T-helper 9 cell (primary cell): ENCODE data around the gene CYB5RL.
"Not testable (repeated sequence)": the region's sequence is repeated elsewhere in the genome, so short reads cannot be mapped to it uniquely, and the experiment has no call there.

Source experiments
- DNase-seq: peaks from one replicate; pipeline ENCODE4 v3.0.0-alpha.2; 2020

CYB5RL gene

GRCh38 chr1:54180701-54181360 lies 19.0 kb downstream of the CYB5RL start:
- DNase-seq = no peak

- no peak for DNase-seq
Observed at GRCh38 chr1:54178296-54179070, 21.3 kb downstream of the CYB5RL start.

- no peak for DNase-seq
Observed at GRCh38 chr1:54177726-54178125, 22.1 kb downstream of the CYB5RL start.

GRCh38 chr1:54176621-54177327 lies 23.1 kb downstream of the CYB5RL start:
- DNase-seq = no peak

- DNase-seq = no peak
Observed at GRCh38 chr1:54174106-54174505, 25.7 kb downstream of the CYB5RL start.

GRCh38 chr1:54173681-54174080 lies 26.1 kb downstream of the CYB5RL start:
- DNase-seq = no peak

- no peak for DNase-seq
Observed at GRCh38 chr1:54172614-54173599, 26.9 kb downstream of the CYB5RL start.

GRCh38 chr1:54171606-54172005 lies 28.2 kb downstream of the CYB5RL start:
- DNase-seq = no peak

GRCh38 chr1:54171016-54171415 lies 28.8 kb downstream of the CYB5RL start:
- no peak for DNase-seq

- no peak for DNase-seq
Observed at GRCh38 chr1:54169068-54169467, 30.8 kb downstream of the CYB5RL start.

GRCh38 chr1:54168206-54168965 lies 31.4 kb downstream of the CYB5RL start:
- no peak for DNase-seq

- DNase-seq = no peak
Observed at GRCh38 chr1:54167422-54168139, 32.2 kb downstream of the CYB5RL start.

GRCh38 chr1:54166357-54166756 lies 33.5 kb downstream of the CYB5RL start:
- DNase-seq = not testable (repeated sequence)

GRCh38 chr1:54165146-54165545 lies 34.7 kb downstream of the CYB5RL start:
- no peak for DNase-seq

- no peak for DNase-seq
Observed at GRCh38 chr1:54163573-54163972, 36.3 kb downstream of the CYB5RL start.

- DNase-seq = no peak
Observed at GRCh38 chr1:54163051-54163450, 36.8 kb downstream of the CYB5RL start.

- DNase-seq = no peak
Observed at GRCh38 chr1:54161495-54162168, 38.2 kb downstream of the CYB5RL start.

- DNase-seq = no peak
Observed at GRCh38 chr1:54160351-54160750, 39.5 kb downstream of the CYB5RL start.

- DNase-seq = no peak
Observed at GRCh38 chr1:54159733-54160316, 40.0 kb downstream of the CYB5RL start.

GRCh38 chr1:54158071-54158470 lies 41.8 kb downstream of the CYB5RL start:
- DNase-seq = no peak
